ENCODE data around the gene PRKCZ.

The PRKCZ gene

DNA sequence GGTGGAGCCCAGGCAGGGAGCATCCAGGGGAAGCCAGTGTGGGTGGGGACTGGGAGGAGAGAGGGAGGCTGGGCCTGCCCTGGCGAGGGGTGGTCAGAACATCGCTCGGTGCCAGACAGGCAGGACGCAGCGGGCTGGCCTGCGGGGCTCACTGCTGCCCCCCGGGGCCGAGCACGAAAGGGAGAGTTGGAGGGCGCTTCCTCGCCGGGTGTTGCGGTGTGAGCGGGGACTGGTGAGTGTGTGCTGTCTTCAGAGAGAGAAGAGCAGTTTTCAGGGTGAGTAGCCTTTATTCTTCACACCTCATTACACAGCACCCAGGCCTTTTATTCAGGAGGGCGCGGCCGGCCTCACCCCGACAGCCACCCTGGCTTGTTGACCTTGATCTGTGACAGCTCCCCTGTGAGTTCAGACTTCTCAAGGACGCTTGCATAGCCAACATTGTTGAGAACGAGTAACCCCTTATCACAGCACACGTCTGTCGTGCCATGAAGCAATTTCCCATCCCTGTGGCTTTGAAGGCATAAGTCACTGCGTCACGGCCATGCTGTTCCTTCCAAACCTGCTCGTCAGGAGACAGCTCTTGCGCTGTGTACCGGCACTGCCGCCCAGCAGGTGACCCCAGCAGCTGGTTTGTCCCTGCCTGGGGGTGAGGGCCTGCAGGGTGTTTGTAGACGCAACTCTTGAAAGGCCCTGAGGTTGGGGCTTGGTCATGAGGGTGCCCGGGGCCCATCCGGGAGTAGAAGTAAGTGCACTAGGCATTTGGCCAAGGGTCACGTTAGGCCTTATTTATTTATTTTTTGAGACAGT is 54.6 kb downstream of the PRKCZ start:
- no peak for DNase-seq (ENCODE audit: low spot score in 2 of 2)
- H3K27me3 ChIP-seq (ENCODE audit: low read depth), result no peaks in the 10 kb centered on the region
- in situ Hi-C loops (cut with MboI; ENCODE audit: low sequenced_read_pairs), result no loop called here
- H3K36me3 ChIP-seq (replicated peaks), result no peaks in the 10 kb centered on the region
- no peaks in the 10 kb centered on the region for H3K4me1 ChIP-seq
- H3K9me3 ChIP-seq, result no peaks in the 10 kb centered on the region
- no peak overlapping the region for H3K4me3 ChIP-seq

DNA sequence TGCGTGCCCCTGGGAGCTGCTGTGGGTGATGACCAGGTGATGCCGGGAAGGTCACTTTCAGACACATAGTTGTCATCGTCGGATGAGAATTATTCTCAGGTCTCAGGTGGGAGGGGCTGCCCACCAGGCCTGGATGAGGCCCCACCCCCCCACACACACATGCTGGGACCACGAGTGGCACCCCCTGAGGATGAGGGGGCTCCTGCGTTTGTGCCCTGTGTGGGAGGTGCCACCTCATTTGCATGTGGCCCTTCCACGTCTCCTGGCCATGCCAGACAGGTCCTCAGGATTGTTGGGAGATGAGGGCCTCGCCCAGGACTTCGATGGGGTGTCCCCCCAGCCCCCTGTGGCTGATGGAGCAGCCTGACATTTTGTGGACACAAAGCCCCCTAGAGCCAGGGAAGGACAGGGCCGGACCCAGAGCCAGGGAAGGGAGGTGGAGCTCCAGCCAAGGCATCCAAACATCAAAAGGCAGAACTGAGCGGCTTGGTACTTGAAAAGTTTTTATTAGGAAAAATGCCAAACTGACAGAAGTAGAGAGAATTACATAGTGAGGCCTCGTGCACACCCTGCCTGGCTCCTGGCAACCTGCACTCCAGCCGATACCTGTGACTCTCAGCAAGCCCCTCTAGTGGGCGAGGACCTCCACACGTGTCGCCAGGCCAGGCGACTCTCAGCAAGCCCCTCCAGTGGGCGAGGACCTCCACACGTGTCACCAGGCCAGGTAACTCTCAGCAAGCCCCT is 55.7 kb downstream of the PRKCZ start:
- Histone ChIP-seq H3K36me3 (replicated peaks) (no peaks in the 10 kb centered on the region), H3K27me3 (ENCODE audit: low read depth) (no peaks in the 10 kb centered on the region), H3K9me3 (no peaks in the 10 kb centered on the region), H3K4me1 (no peaks in the 10 kb centered on the region), H3K4me3 (no peak overlapping the region)
- no peak for DNase-seq (ENCODE audit: low spot score in 2 of 2)
- in situ Hi-C loops (cut with MboI; ENCODE audit: low sequenced_read_pairs), result no loop called here

DNA sequence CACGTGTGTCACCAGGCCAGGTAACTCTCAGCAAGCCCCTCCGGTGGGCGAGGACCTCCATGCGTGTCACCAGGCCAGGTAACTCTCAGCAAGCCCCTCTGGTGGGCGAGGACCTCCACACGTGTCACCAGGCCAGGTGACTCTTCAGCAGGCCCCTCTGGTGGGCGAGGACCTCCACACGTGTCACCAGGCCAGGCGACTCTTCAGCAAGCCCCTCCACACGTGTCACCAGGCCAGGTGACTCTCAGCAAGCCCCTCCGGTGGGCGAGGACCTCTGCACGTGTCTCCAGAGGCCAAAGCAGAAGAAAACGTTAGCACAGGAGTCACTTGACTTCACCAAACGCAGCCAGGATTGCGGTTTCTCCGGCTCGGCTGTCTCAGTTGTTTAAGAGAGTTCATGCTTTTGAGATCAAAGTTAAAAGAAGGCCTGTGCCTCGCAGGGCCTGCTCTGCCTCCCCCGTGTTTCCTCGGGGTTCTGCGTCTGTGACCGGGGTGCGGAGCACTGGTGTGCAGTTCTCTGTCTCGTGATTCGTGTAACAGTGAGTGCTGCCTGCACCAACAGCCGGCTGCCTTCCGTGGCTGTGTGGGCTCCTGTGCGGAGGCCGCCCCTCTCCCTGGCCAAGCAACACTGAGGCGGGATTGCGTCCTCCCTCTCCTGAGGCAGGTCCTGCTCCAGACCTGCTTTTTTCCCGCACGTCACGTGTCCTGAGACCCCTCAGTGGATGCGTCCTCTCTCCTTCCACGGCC is 56.6 kb downstream of the PRKCZ start:
- Histone ChIP-seq H3K4me1 (no peaks in the 10 kb centered on the region), H3K27me3 (ENCODE audit: low read depth) (no peaks in the 10 kb centered on the region), H3K36me3 (replicated peaks) (no peaks in the 10 kb centered on the region), H3K9me3 (no peaks in the 10 kb centered on the region), H3K4me3 (no peak overlapping the region)
- DNase-seq (ENCODE audit: low spot score in 2 of 2), result no peak
- in situ Hi-C loops (cut with MboI; ENCODE audit: low sequenced_read_pairs), result no loop called here

DNA sequence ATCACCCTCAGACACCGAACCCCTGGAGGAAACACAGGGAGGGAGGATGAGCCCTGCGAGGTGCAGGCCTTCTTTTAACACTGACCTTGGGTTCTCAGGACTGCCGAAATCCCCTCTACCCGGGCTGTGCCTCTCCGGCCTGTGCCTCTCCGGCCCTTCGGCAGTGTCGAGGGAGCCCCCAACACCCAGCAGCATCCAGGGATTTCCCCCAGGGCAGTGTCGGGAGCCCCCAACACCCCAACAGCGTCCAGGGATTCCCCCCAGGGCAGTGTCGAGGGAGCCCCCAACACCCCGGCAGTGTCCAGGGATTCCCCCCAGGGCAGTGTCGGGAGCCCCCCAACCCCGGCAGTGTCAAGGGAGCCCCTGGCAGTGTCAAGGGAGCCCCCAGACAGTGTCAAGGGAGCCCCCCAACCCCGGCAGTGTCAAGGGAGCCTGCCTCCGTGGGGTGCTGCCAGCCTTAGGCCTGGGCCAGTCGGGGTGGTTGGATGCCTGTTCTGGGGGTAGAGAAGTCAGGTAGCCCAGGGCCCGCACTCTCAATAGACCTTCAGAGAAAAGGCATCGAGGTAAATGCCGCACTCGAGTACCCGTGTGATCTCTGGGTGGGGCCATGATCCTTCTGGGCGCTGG is 57.5 kb downstream of the PRKCZ start:
- in situ Hi-C loops (cut with MboI; ENCODE audit: low sequenced_read_pairs), result no loop called here
- Histone ChIP-seq H3K4me3 (no peak overlapping the region), H3K4me1 (no peaks in the 10 kb centered on the region), H3K36me3 (replicated peaks) (no peaks in the 10 kb centered on the region), H3K27me3 (ENCODE audit: low read depth) (no peaks in the 10 kb centered on the region), H3K9me3 (no peaks in the 10 kb centered on the region)
- no peak for DNase-seq (ENCODE audit: low spot score in 2 of 2)

DNA sequence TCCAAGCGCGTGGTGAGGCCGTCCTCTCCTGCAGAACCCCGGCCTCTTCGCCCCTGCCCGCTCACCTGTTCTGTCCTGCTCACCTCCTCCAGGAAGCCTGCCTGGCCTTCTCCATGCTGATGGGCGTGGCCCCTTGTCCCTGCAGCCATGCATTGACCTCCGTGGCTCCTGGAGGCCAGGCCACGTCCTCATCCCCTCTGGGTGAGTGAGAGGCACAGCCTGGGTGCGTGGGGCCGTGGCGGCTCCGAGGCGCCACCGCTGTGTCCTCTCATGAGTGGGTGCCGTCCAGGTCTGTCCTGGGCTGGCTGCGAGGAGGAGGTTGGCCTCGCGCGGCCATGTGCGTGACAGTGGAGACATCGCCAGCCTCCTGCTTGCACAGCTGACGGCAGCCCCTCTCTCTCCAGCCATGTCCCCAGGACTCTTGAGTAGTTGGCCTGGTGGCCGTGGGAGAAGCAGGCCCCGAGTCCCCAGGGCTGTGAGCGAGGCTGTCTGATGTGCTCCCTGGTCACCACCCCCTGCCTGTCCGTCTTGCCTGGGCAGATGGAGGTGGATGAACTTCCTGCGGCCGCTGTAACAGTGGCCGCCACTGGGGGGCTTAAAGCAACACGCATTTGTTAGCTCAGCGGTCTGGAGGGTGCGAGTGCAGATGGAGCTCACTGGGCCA is 58.1 kb downstream of the PRKCZ start:
- Histone ChIP-seq H3K27me3 (ENCODE audit: low read depth) (no peaks in the 10 kb centered on the region), H3K4me3 (no peak overlapping the region), H3K9me3 (no peaks in the 10 kb centered on the region), H3K4me1 (no peaks in the 10 kb centered on the region), H3K36me3 (replicated peaks) (no peaks in the 10 kb centered on the region)
- in situ Hi-C loops (cut with MboI; ENCODE audit: low sequenced_read_pairs), result no loop called here
- peak in 1 of 2 experiments; percentile 59 for DNase-seq (ENCODE audit: low spot score in 2 of 2)

DNA sequence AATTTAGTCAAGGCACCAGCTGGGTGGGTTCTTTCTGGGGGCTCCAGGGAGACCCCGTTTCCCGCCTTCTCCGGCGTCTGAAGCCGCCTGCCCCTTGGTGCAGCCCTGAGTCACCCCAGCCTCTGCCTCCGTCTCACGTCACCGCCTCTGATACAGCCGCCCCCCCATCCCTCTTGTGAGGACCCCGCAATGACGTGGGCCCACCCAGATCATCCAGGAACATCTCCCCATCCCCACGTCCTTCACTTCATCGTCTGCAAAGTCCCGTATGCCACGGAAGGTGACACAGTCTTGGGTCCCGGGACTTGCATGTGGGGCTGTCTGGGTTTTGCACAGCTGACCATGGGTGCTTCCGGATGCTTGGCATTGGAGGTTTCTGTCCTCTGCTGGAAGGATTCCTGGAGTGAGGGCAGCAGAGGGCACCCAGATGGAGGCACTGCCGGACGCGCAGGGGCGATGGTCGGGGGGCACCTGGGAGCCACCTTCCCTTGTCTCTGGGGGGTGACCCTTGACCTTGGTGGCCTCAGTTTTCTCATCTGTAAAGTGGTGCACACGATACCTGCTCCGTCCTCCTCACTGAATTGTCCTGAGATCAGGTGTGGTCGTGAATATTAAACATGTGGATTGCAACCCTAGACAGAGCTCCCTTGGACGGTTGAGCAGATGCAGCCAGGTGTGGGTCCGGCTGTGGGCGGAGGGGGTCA is 58.8 kb downstream of the PRKCZ start:
- no peaks in the 10 kb centered on the region for H3K9me3 ChIP-seq
- no peak for DNase-seq (ENCODE audit: low spot score in 2 of 2)
- no peaks in the 10 kb centered on the region for H3K4me1 ChIP-seq
- H3K27me3 ChIP-seq (ENCODE audit: low read depth), result no peaks in the 10 kb centered on the region
- no peak overlapping the region for H3K4me3 ChIP-seq
- in situ Hi-C loops (cut with MboI; ENCODE audit: low sequenced_read_pairs), result no loop called here
- H3K36me3 ChIP-seq (replicated peaks), result no peaks in the 10 kb centered on the region

DNA sequence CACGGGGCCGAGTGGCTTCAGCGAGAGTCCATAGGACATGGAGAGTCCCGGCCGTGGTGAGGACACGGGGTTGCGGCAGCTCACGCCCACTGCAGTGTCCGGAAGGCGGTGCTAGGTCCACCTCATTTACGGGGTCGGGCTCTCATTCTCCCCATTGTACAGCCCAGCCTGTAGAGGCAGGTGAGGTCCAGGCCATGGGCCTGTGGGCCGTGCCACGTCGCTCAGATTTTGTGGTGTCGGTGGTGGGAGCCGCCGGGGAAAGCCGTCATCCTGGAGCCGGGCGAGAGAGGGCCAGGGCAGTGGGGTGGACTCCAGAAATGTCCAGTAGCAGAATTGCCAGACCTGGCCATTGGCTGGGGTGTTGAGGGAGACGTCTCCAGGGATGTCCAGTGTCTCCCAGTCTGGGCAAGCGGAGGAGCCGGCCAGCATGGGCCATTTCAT is 59.4 kb downstream of the PRKCZ start:
- DNase-seq (ENCODE audit: low spot score in 2 of 2), result no peak
- H3K9me3 ChIP-seq, result no peaks in the 10 kb centered on the region
- no peaks in the 10 kb centered on the region for H3K36me3 ChIP-seq (replicated peaks)
- H3K4me3 ChIP-seq, result no peak overlapping the region
- H3K4me1 ChIP-seq, result no peaks in the 10 kb centered on the region
- H3K27me3 ChIP-seq (ENCODE audit: low read depth), result no peaks in the 10 kb centered on the region
- in situ Hi-C loops (cut with MboI; ENCODE audit: low sequenced_read_pairs), result no loop called here

DNA sequence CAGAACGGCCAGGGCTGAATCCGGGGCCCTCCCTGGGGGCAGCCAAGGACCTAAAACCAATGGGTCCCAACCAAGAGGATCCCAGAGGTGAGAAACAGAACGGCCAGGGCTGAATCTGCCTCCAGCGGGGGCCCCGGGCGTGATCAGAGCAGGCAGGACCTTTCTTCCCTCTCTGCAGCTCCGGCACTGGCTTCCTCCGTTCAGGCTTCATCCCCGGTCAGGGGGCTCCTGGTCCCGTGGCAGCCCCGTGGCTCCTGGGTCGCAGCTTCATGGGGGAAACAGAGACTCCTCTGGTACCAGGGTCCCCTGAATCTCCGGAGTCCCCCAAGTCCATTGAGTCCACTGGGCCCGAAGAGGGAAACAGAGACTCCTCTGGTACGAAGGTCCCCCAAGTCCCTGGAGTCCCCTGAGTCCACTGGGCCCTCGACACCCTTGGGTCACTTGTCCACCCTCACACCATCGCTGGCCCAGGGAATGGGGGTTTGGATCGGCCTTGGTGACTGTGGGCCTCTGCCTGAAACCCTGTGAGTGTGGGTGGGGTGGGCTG is 60.1 kb downstream of the PRKCZ start:
- no peak for DNase-seq (ENCODE audit: low spot score in 2 of 2)
- H3K27me3 ChIP-seq (ENCODE audit: low read depth), result no peaks in the 10 kb centered on the region
- no peaks in the 10 kb centered on the region for H3K36me3 ChIP-seq (replicated peaks)
- in situ Hi-C loops (cut with MboI; ENCODE audit: low sequenced_read_pairs), result no loop called here
- no peaks in the 10 kb centered on the region for H3K9me3 ChIP-seq
- H3K4me3 ChIP-seq, result no peak overlapping the region
- H3K4me1 ChIP-seq, result no peaks in the 10 kb centered on the region

DNA sequence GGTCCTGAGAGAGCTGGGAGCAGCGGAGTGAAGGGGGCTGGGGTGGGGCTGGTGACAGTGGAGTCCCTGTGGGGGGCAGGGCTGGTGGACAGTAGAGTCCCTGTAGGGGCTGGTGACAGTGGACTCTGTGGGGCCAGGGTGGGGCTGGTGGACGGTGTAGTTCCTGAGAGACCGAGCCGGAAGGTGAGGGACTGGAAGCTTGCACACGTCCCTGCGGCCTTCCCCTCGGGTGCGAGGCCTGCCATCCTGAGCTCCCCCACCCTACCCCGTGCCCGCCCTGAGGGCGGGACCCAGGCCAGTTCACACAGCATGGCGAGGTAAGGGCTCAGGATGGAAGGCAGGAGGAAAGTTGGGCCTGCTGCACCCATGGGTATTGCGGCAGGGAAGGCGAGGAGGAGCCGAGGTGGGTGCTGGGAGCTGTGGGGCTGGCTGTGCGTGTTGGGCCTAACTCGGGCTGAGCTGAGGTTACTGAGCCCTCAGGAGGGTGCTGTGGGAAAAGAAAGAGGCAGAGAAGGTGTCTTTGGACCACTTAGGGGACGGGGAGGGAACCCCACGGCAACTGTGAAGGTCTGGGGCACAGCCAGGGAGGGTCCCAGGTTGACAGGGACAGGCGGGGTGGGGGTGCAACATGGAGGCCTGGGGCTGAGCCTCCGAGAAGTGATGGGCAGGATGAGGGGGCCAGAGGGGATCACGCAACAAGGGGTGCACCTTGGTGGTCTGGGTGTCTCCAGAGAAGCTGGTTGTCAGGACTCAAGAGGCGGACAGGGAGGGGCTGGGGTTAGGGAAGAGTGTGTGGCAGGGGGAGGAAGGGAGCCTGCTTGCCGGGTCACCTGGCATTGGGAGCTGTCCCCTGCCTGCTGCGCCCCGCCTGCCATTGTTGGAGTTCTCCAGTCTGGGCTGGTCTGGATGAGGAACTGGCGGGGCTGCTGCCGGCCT is 60.8 kb downstream of the PRKCZ start:
- no peaks in the 10 kb centered on the region for H3K27me3 ChIP-seq (ENCODE audit: low read depth)
- in situ Hi-C loops (cut with MboI; ENCODE audit: low sequenced_read_pairs), result no loop called here

DNA sequence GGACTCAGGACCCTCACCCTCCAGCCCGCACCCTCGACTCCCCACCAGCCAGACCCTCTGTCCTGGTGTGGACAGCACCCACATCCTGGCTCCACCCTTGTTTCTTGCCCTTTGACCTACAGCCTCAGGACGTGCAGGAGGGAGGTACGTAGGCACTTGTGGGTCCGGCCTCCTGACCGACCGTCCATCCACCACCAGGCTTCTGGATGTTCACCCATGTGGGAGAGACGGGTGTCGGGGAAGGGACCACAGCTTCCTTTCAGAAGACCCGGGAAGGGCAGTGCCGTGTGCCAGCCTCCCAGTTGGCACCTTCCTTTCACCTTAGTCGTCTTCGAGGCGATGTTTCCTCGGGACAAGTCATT is 61.4 kb downstream of the PRKCZ start:
- H3K36me3 ChIP-seq (replicated peaks), result no peaks in the 10 kb centered on the region
- H3K4me1 ChIP-seq, result no peaks in the 10 kb centered on the region; the same call in 1 of the 2 replicates
- in situ Hi-C loops (cut with MboI; ENCODE audit: low sequenced_read_pairs), result no loop called here
- DNase-seq (ENCODE audit: low spot score in 2 of 2), result no peak
- H3K27me3 ChIP-seq (ENCODE audit: low read depth), result no peaks in the 10 kb centered on the region
- H3K9me3 ChIP-seq, result no peaks in the 10 kb centered on the region
- H3K4me3 ChIP-seq, result no peak overlapping the region

More for the DNA sequence above, 60.8 kb downstream of the PRKCZ start:
- no peak for DNase-seq (ENCODE audit: low spot score in 2 of 2)
- H3K4me3 ChIP-seq, result no peak overlapping the region
- H3K36me3 ChIP-seq (replicated peaks), result no peaks in the 10 kb centered on the region
- H3K9me3 ChIP-seq, result no peaks in the 10 kb centered on the region
- no peaks in the 10 kb centered on the region for H3K4me1 ChIP-seq

DNA sequence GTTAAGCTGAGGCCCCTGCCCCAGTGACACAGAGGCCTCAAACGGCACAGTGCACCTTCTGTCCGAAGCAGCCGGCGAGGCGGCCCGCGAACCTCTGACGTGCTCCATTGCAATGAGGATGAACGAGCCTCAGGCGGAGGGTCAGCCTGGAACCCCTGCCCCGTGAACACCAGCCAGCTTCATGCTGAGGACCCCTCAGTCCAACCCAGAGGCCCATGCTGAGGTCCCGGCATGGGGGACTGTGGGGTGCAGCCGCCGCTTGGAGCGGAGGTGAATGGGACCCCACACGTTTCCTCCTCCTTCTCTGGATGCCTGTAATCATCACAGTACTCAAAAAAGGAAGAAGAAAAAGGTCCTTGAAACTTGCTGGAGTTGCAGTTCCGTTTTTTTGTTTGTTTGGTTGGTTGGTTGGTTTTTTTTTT is 62.1 kb downstream of the PRKCZ start:
- DNase-seq (ENCODE audit: low spot score in 2 of 2), result no peak
- Histone ChIP-seq H3K4me3 (no peak overlapping the region), H3K9me3 (no peaks in the 10 kb centered on the region), H3K4me1 (no peaks in the 10 kb centered on the region; the same call in 1 of the 2 replicates), H3K36me3 (replicated peaks) (no peaks in the 10 kb centered on the region), H3K27me3 (ENCODE audit: low read depth) (no peaks in the 10 kb centered on the region)
- in situ Hi-C loops (cut with MboI; ENCODE audit: low sequenced_read_pairs), result no loop called here

Measured in HAP-1 (cell line).